Measurements from ENCODE around the gene KISS1R.

- TF ChIP-seq CTCF (IDR thresholded peaks at IDR 0.05) (peak in 2 of 5 experiments; percentile 23 to 39), POLR2A (IDR thresholded peaks at IDR 0.05) (peak in 1 of 2 donors; percentile 72)
Observed at GRCh38 chr19:892894-893689, 24.0 kb upstream of the KISS1R start, which contains the start of the genes MED16 and RNU6-9.
